Measurements from ENCODE around the gene HTR6.

HTR6 gene

DNA sequence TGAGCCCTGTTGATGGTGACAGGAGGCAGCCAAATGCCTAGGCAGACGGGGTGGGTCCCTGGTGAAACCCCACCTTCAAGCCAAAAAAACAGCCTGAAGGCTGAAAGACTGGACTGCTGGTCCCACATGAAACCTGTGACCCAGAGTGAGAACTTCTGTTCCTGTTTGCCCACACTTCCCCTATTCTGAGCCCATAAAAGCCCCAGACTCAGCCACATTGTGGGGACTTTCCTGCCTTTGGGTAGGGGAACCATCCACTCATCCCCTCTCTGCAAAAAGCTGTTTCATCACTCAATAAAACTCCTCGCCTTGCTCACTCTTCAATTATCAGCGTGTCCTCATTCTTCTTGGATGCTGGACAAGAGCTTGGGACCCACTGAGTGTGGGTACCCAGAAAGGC, 25.2 kb downstream of the HTR6 start:
- no peak overlapping the region for H3K4me3 ChIP-seq (ENCODE audit: low read length)
- TF ChIP-seq, protein P1, sequence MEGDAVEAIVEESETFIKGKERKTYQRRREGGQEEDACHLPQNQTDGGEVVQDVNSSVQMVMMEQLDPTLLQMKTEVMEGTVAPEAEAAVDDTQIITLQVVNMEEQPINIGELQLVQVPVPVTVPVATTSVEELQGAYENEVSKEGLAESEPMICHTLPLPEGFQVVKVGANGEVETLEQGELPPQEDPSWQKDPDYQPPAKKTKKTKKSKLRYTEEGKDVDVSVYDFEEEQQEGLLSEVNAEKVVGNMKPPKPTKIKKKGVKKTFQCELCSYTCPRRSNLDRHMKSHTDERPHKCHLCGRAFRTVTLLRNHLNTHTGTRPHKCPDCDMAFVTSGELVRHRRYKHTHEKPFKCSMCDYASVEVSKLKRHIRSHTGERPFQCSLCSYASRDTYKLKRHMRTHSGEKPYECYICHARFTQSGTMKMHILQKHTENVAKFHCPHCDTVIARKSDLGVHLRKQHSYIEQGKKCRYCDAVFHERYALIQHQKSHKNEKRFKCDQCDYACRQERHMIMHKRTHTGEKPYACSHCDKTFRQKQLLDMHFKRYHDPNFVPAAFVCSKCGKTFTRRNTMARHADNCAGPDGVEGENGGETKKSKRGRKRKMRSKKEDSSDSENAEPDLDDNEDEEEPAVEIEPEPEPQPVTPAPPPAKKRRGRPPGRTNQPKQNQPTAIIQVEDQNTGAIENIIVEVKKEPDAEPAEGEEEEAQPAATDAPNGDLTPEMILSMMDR (IDR thresholded peaks at IDR 0.05; ENCODE audit: low read depth, low read length): no peak
- no peak for TF ChIP-seq EZH2phosphoT487 (IDR thresholded peaks at IDR 0.05; ENCODE audit: low read depth)
- H3K79me2 ChIP-seq (ENCODE audit: low read length): no peaks in the 10 kb centered on the region
- peaks cover 5% of the 10 kb centered on the region; the same call in 1 of the 2 replicates for H3K9me3 ChIP-seq (ENCODE audit: insufficient read depth, low read length)
- no peaks in the 10 kb centered on the region for H3K27me3 ChIP-seq (ENCODE audit: low read depth, low read length)
- H3K27ac ChIP-seq (ENCODE audit: low read length): peak overlapping the region; percentile 36
- no peaks in the 10 kb centered on the region for H4K20me1 ChIP-seq (ENCODE audit: insufficient read depth, low read length)
- H3K9ac ChIP-seq (ENCODE audit: low read length): no peak overlapping the region
- H3K4me1 ChIP-seq (ENCODE audit: low read length): peaks cover 3% of the 10 kb centered on the region; the same call in 1 of the 2 replicates
- no peak overlapping the region for H2AFZ ChIP-seq (ENCODE audit: low read depth, low read length)
- H3K4me2 ChIP-seq (ENCODE audit: low read length): no peak overlapping the region
- H3K36me3 ChIP-seq (replicated peaks; ENCODE audit: low read depth, low read length): peaks cover 27% of the 10 kb centered on the region

DNA sequence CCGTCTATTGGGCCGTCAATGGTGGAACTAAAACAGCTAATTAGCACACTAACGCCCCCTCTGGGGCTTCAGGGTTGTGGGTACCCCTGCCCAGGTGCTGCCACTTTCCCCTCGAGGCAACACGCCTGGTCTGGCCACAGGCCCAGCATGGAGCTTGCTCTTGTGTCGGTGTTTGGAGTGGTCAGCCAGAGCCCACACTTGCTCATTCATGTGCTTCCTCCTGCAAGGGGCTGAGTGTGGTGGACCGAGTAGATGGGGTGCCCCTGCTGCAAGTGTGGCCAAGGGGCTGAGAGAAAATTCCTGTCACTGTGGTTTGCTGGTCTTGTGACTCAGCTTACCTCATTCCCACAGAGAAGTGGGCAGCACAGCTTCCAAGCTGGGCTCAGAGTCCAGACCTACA, 25.7 kb downstream of the HTR6 start:
- peaks cover 27% of the 10 kb centered on the region for H3K36me3 ChIP-seq (replicated peaks; ENCODE audit: low read depth, low read length)
- TF ChIP-seq EZH2phosphoT487 (IDR thresholded peaks at IDR 0.05; ENCODE audit: low read depth): no peak
- TF ChIP-seq, protein P1 (IDR thresholded peaks at IDR 0.05; ENCODE audit: low read depth, low read length): no peak
- no peak overlapping the region for H3K4me3 ChIP-seq (ENCODE audit: low read length)
- no peak overlapping the region for H3K4me2 ChIP-seq (ENCODE audit: low read length)
- H3K27me3 ChIP-seq (ENCODE audit: low read depth, low read length): no peaks in the 10 kb centered on the region
- H2AFZ ChIP-seq (ENCODE audit: low read depth, low read length): no peak overlapping the region
- H3K27ac ChIP-seq (ENCODE audit: low read length): peak overlapping the region; percentile 36
- H3K9ac ChIP-seq (ENCODE audit: low read length): no peak overlapping the region
- peaks cover 3% of the 10 kb centered on the region; the same call in 1 of the 2 replicates for H3K4me1 ChIP-seq (ENCODE audit: low read length)
- no peaks in the 10 kb centered on the region for H3K79me2 ChIP-seq (ENCODE audit: low read length)
- peaks cover 5% of the 10 kb centered on the region; the same call in 1 of the 2 replicates for H3K9me3 ChIP-seq (ENCODE audit: insufficient read depth, low read length)
- no peaks in the 10 kb centered on the region for H4K20me1 ChIP-seq (ENCODE audit: insufficient read depth, low read length)

DNA sequence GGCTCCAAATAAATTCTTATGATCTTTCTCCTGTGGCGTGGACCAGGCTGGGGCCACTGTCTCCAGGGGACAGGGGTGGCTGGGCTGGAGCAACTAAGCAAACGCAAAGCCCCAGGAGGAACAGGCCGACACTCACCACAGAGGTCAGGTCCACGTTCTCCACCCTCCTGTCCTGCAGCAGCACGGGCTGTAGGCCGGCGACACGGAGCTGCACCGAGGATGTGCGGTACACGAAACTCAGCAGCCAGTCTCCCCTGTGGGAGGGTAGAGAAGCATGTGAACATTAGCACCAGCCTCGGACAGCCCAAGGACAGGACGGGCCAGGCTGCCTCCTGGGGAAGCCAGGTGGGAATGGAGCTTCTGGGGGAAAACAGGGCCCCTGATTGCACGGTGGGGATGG, 29.6 kb downstream of the HTR6 start:
- no peak overlapping the region for H3K9ac ChIP-seq (ENCODE audit: low read length)
- no peaks in the 10 kb centered on the region for H4K20me1 ChIP-seq (ENCODE audit: insufficient read depth, low read length)
- peaks cover 13% of the 10 kb centered on the region for H3K4me1 ChIP-seq (ENCODE audit: low read length)
- no peaks in the 10 kb centered on the region for H3K27me3 ChIP-seq (ENCODE audit: low read depth, low read length)
- no peak overlapping the region for H2AFZ ChIP-seq (ENCODE audit: low read depth, low read length)
- H3K36me3 ChIP-seq (replicated peaks; ENCODE audit: low read depth, low read length): peaks cover 17% of the 10 kb centered on the region
- no peak overlapping the region for H3K27ac ChIP-seq (ENCODE audit: low read length)
- no peak overlapping the region for H3K4me3 ChIP-seq (ENCODE audit: low read length)
- no peak overlapping the region for H3K4me2 ChIP-seq (ENCODE audit: low read length)
- no peaks in the 10 kb centered on the region for H3K79me2 ChIP-seq (ENCODE audit: low read length)
- no peak for TF ChIP-seq EZH2phosphoT487 (IDR thresholded peaks at IDR 0.05; ENCODE audit: low read depth)
- TF ChIP-seq, protein P1 (IDR thresholded peaks at IDR 0.05; ENCODE audit: low read depth, low read length): no peak
- H3K9me3 ChIP-seq (ENCODE audit: insufficient read depth, low read length): peaks cover 5% of the 10 kb centered on the region; the same call in 1 of the 2 replicates

DNA sequence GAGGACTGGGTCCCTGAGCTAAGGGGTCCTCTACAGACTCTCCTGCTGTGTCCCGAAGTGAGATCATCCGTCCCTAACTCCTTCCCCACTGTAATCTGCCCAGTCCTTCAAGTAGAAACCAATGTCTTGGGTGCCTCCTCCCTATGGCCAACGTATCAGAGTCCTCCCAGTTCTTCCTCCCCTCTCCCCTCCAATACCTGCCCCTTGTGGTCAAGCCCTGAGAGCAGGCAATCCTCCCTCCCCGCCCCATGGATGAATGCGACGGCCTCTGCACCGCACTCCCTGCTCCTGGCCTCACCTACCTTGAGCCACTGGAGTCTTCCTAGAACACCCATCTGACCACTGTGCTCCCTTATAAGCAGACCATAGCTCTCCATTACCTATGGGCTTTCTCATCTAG, 31.1 kb downstream of the HTR6 start:
- Histone ChIP-seq H3K27ac (ENCODE audit: low read length) (no peak overlapping the region), H3K4me2 (ENCODE audit: low read length) (no peak overlapping the region), H3K79me2 (ENCODE audit: low read length) (no peaks in the 10 kb centered on the region), H3K4me3 (ENCODE audit: low read length) (no peak overlapping the region), H3K4me1 (ENCODE audit: low read length) (peaks cover 10% of the 10 kb centered on the region), H3K36me3 (replicated peaks; ENCODE audit: low read depth, low read length) (peaks cover 5% of the 10 kb centered on the region), H3K9me3 (ENCODE audit: insufficient read depth, low read length) (no peaks in the 10 kb centered on the region), H4K20me1 (ENCODE audit: insufficient read depth, low read length) (no peaks in the 10 kb centered on the region), H3K27me3 (ENCODE audit: low read depth, low read length) (no peaks in the 10 kb centered on the region), H3K9ac (ENCODE audit: low read length) (no peak overlapping the region), H2AFZ (ENCODE audit: low read depth, low read length) (no peak overlapping the region)
- no peak for TF ChIP-seq EZH2phosphoT487 (IDR thresholded peaks at IDR 0.05; ENCODE audit: low read depth)
- TF ChIP-seq, protein P1 (IDR thresholded peaks at IDR 0.05; ENCODE audit: low read depth, low read length): no peak

All from OCI-LY3 (cell line).